HepG2 (cell line): Measurements from ENCODE around the gene SSNA1. TPM values are rescaled to one million over a fixed set of nuclear protein-coding genes. Genes with fewer than 3 reads are reported as not detected.
A peak's percentile ranks its signal among the peaks of the same experiment; 100 is the strongest.

ENCODE experiments used
- CENPT ChIP-seq: sonication (generic); formaldehyde crosslinking; IDR thresholded peaks from 2 replicates; pipeline ENCODE4 v1.8.0; 2022; ENCODE audit warnings: low read depth, mild to moderate bottlenecking, moderate library complexity, missing genetic modification reagents
- ELK4 ChIP-seq: sonication (generic); formaldehyde crosslinking; IDR thresholded peaks from 2 replicates; pipeline ENCODE4 v1.9.0; 2021; ENCODE audit warnings: missing genetic modification reagents, borderline replicate concordance
- FOXO4 ChIP-seq: sonication (generic); formaldehyde crosslinking; conservative IDR thresholded peaks from 2 replicates; pipeline ENCODE4 v1.8.1; 2023; ENCODE audit warnings: missing genetic modification reagents
- HMG20B ChIP-seq: conservative IDR thresholded peaks from 2 replicates; pipeline ENCODE4 v1.6.1; 2016; ENCODE audit warnings: missing genetic modification reagents, missing compliant biosample characterization
- KDM1A ChIP-seq: IDR thresholded peaks from 2 replicates; pipeline ENCODE4 v1.6.1; 2016; ENCODE audit warnings: missing compliant biosample characterization
- KDM4B ChIP-seq: sonication (generic); formaldehyde crosslinking; IDR thresholded peaks from 2 replicates; pipeline ENCODE4 v1.4.0; 2020; ENCODE audit warnings: missing genetic modification reagents
- KLF12 ChIP-seq: sonication (generic); formaldehyde crosslinking; IDR thresholded peaks from 2 replicates; pipeline ENCODE4 v1.4.0; 2020; ENCODE audit warnings: missing genetic modification reagents, borderline replicate concordance
- RBAK ChIP-seq: sonication (generic); formaldehyde crosslinking; IDR thresholded peaks from 2 replicates; pipeline ENCODE4 v1.5.1; 2020; ENCODE audit warnings: mild to moderate bottlenecking, missing genetic modification reagents
- STAT6 ChIP-seq: sonication (generic); formaldehyde crosslinking; IDR thresholded peaks from 2 replicates; pipeline ENCODE4 v1.4.0; 2020; ENCODE audit warnings: missing genetic modification reagents, mild to moderate bottlenecking, borderline replicate concordance
- USF2 ChIP-seq, 2 experiments: sonication (generic) in 1 of 2; formaldehyde crosslinking in 1 of 2; IDR thresholded peaks; 2 replicates each; pipeline versions ENCODE4 v1.5.1 to v1.6.1; 2011 to 2020; ENCODE audit warnings: borderline replicate concordance in 1 of 2, low read depth in 1 of 2, low read length in 1 of 2, mild to moderate bottlenecking in 1 of 2, missing genetic modification reagents in 1 of 2, moderate library complexity in 1 of 2
- ZFAT ChIP-seq: sonication (generic); formaldehyde crosslinking; conservative IDR thresholded peaks from 2 replicates; pipeline ENCODE4 v1.8.1; 2023; ENCODE audit warnings: missing genetic modification reagents, inconsistent platforms
- ZKSCAN8 ChIP-seq: IDR thresholded peaks from 2 replicates; pipeline ENCODE4 v1.6.1; 2016; ENCODE audit warnings: borderline replicate concordance, missing genetic modification reagents, missing compliant biosample characterization
- ZNF260 ChIP-seq: sonication (generic); formaldehyde crosslinking; IDR thresholded peaks from 2 replicates; pipeline ENCODE4 v1.4.0; 2020; ENCODE audit warnings: missing genetic modification reagents, low read depth, mild to moderate bottlenecking, borderline replicate concordance
- ZNF317 ChIP-seq: sonication (generic); formaldehyde crosslinking; IDR thresholded peaks from 2 replicates; pipeline ENCODE4 v1.5.0; 2020; ENCODE audit warnings: mild to moderate bottlenecking, missing genetic modification reagents
- polyA plus RNA-seq, 8 experiments: library from polyadenylated mRNA; depleted of rRNA in 3 of 8; stranded (reverse) in 7 of 8; unstranded in 1 of 8; fragments of >200 nt; fragmentation: Illumina TruSeq in 4 of 8; extraction: Trizol in 4 of 8; gene quantifications; 2 replicates each; pipeline versions ENCODE4 v1.2.1 to v1.2.3, GENCODE V29; 2011 to 2016; ENCODE audit warnings: low read depth in 4 of 8, missing spikeins in 1 of 8, mixed read lengths in 1 of 8; ENCODE audit not compliant: insufficient read depth in 1 of 8
- total RNA-seq, 5 experiments: library from RNA; depleted of rRNA; stranded (reverse); fragments of >200 nt; fragmentation: Illumina TruSeq; extraction: Trizol; gene quantifications; 2 replicates each; pipeline ENCODE4 v1.2.3, GENCODE V29; 2016; ENCODE audit warnings: low read depth in 1 of 5
- TF ChIP-seq, protein P1 (sequence below): sonication (generic); formaldehyde crosslinking; IDR thresholded peaks from 2 replicates; pipeline ENCODE4 v1.4.0; 2020; ENCODE audit warnings: missing genetic modification reagents, borderline replicate concordance

SSNA1 gene
- total and polyA plus RNA-seq, 2 of the 13 experiments (the other 11 are each of a cell fraction or from before 2014, with no cell fraction given) = 35.9 to 49.4 TPM

GRCh38 chr9:137200311-137201204 is 12.1 kb downstream of the SSNA1 start, which contains the start of gene TPRN (continued):
- no peak for TF ChIP-seq FOXO4 (CRISPR knock-in tag)
- no peak for TF ChIP-seq RBAK (CRISPR knock-in tag)
- 0 out of 2 replicates have a peak, but pooled peaks have one; percentile 52 for TF ChIP-seq ZFAT (CRISPR knock-in tag)
- peak; percentile 52; the same call in 1 of the 2 replicates for TF ChIP-seq KLF12 (CRISPR knock-in tag)
- TF ChIP-seq, protein P1, sequence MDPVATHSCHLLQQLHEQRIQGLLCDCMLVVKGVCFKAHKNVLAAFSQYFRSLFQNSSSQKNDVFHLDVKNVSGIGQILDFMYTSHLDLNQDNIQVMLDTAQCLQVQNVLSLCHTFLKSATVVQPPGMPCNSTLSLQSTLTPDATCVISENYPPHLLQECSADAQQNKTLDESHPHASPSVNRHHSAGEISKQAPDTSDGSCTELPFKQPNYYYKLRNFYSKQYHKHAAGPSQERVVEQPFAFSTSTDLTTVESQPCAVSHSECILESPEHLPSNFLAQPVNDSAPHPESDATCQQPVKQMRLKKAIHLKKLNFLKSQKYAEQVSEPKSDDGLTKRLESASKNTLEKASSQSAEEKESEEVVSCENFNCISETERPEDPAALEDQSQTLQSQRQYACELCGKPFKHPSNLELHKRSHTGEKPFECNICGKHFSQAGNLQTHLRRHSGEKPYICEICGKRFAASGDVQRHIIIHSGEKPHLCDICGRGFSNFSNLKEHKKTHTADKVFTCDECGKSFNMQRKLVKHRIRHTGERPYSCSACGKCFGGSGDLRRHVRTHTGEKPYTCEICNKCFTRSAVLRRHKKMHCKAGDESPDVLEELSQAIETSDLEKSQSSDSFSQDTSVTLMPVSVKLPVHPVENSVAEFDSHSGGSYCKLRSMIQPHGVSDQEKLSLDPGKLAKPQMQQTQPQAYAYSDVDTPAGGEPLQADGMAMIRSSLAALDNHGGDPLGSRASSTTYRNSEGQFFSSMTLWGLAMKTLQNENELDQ = no peak
- TF ChIP-seq ZKSCAN8 (CRISPR knock-in tag) = peak; percentile 75; the same call in 1 of the 2 replicates
- TF ChIP-seq STAT6 (CRISPR knock-in tag) = 0 out of 2 replicates have a peak, but pooled peaks have one; percentile 47
- no peak for TF ChIP-seq USF2 (IDR thresholded peaks at IDR 0.05; ENCODE audit: low read depth, low read length)
- TF ChIP-seq USF2 (CRISPR knock-in tag; IDR thresholded peaks at IDR 0.05; ENCODE audit: borderline replicate concordance) = no peak
- TF ChIP-seq ZNF317 (CRISPR knock-in tag) = no peak
- TF ChIP-seq KDM1A (CRISPR knock-in tag) = no peak
- no peak for TF ChIP-seq ZNF260
- TF ChIP-seq HMG20B (CRISPR knock-in tag) = 0 out of 2 replicates have a peak, but pooled peaks have one; percentile 58
- TF ChIP-seq ELK4 (CRISPR knock-in tag) = no peak
- no peak; the same call in none of the 2 replicates for TF ChIP-seq KDM4B (CRISPR knock-in tag)
- TF ChIP-seq CENPT = peak; percentile 48; the same call in 1 of the 2 replicates
